Measurements from ENCODE around the gene EXO1. TPM values are rescaled to one million over a fixed set of nuclear protein-coding genes. Genes with fewer than 3 reads are reported as not detected.
A peak's percentile ranks its signal among the peaks of the same experiment; 100 is the strongest.

The EXO1 gene
- total RNA-seq, 1 experiment from 2014 or later: 46.6 TPM

GRCh38 chr1:241916196-241916595 is 68.2 kb downstream of the EXO1 start:
- no TSS peak for BruUV-seq (replicated peaks)

GRCh38 chr1:241917487-241917886 is 69.5 kb downstream of the EXO1 start:
- H3K4me1 ChIP-seq (ENCODE audit: insufficient read depth, low read length, poor library complexity, severe bottlenecking): no peaks in the 10 kb centered on the region
- H3K27me3 ChIP-seq (replicated peaks; ENCODE audit: insufficient read depth, low read depth, low read length, poor library complexity): no peaks in the 10 kb centered on the region
- intact Hi-C loops (cut with micrococcal nuclease; ENCODE audit: unreplicated experiment): no loop called here
- no peaks in the 10 kb centered on the region for H3K36me3 ChIP-seq (ENCODE audit: insufficient read depth, low read length, poor library complexity, severe bottlenecking)
- no peak overlapping the region for H3K27ac ChIP-seq (ENCODE audit: low read depth, low read length, poor library complexity, severe bottlenecking)
- CTCF ChIA-PET: no interaction called here
- TF ChIP-seq EZH2 (IDR thresholded peaks at IDR 0.05; ENCODE audit: borderline replicate concordance, low read depth, low read length, poor library complexity, severe bottlenecking) (no peak), CTCF (conservative IDR thresholded peaks at IDR 0.05; ENCODE audit: low read depth, low read length) (no peak)
- H3K4me3 ChIP-seq (ENCODE audit: low read depth, low read length, poor library complexity, severe bottlenecking): no peak overlapping the region
- H3K9me3 ChIP-seq (ENCODE audit: low read depth, low read length, poor library complexity, severe bottlenecking): no peaks in the 10 kb centered on the region
- POLR2A ChIA-PET (ENCODE audit: low non-redundant PET): no interaction called here
- no TSS peak for BruUV-seq (replicated peaks)
- no peak for DNase-seq (ENCODE audit: low spot score)

More at GRCh38 chr1:241916196-241916595, 68.2 kb downstream of the EXO1 start:
- DNase-seq (ENCODE audit: low spot score): no peak
- no peaks in the 10 kb centered on the region for H3K4me1 ChIP-seq (ENCODE audit: insufficient read depth, low read length, poor library complexity, severe bottlenecking)
- intact Hi-C loops (cut with micrococcal nuclease; ENCODE audit: unreplicated experiment): no loop called here
- no peaks in the 10 kb centered on the region for H3K27me3 ChIP-seq (replicated peaks; ENCODE audit: insufficient read depth, low read depth, low read length, poor library complexity)
- CTCF ChIA-PET: no interaction called here
- no peak overlapping the region for H3K4me3 ChIP-seq (ENCODE audit: low read depth, low read length, poor library complexity, severe bottlenecking)
- POLR2A ChIA-PET (ENCODE audit: low non-redundant PET): no interaction called here
- no peaks in the 10 kb centered on the region for H3K36me3 ChIP-seq (ENCODE audit: insufficient read depth, low read length, poor library complexity, severe bottlenecking)
- H3K9me3 ChIP-seq (ENCODE audit: low read depth, low read length, poor library complexity, severe bottlenecking): no peaks in the 10 kb centered on the region
- H3K27ac ChIP-seq (ENCODE audit: low read depth, low read length, poor library complexity, severe bottlenecking): no peak overlapping the region
- TF ChIP-seq EZH2 (IDR thresholded peaks at IDR 0.05; ENCODE audit: borderline replicate concordance, low read depth, low read length, poor library complexity, severe bottlenecking) (no peak), CTCF (conservative IDR thresholded peaks at IDR 0.05; ENCODE audit: low read depth, low read length) (no peak)

- no TSS peak for BruUV-seq (replicated peaks)
- CTCF ChIA-PET: no interaction called here
- no peak overlapping the region for H3K27ac ChIP-seq (ENCODE audit: low read depth, low read length, poor library complexity, severe bottlenecking)
Observed at GRCh38 chr1:241918879-241919278, 70.9 kb downstream of the EXO1 start.

More at GRCh38 chr1:241918879-241919278, 70.9 kb downstream of the EXO1 start:
- intact Hi-C loops (cut with micrococcal nuclease; ENCODE audit: unreplicated experiment): no loop called here
- Histone ChIP-seq H3K27me3 (replicated peaks; ENCODE audit: insufficient read depth, low read depth, low read length, poor library complexity) (no peaks in the 10 kb centered on the region), H3K4me1 (ENCODE audit: insufficient read depth, low read length, poor library complexity, severe bottlenecking) (no peaks in the 10 kb centered on the region), H3K9me3 (ENCODE audit: low read depth, low read length, poor library complexity, severe bottlenecking) (no peaks in the 10 kb centered on the region), H3K36me3 (ENCODE audit: insufficient read depth, low read length, poor library complexity, severe bottlenecking) (no peaks in the 10 kb centered on the region), H3K4me3 (ENCODE audit: low read depth, low read length, poor library complexity, severe bottlenecking) (no peak overlapping the region)
- POLR2A ChIA-PET (ENCODE audit: low non-redundant PET): no interaction called here
- no peak for TF ChIP-seq EZH2 (IDR thresholded peaks at IDR 0.05; ENCODE audit: borderline replicate concordance, low read depth, low read length, poor library complexity, severe bottlenecking)
- TF ChIP-seq CTCF (conservative IDR thresholded peaks at IDR 0.05; ENCODE audit: low read depth, low read length): no peak
- peak; percentile 9 for DNase-seq (ENCODE audit: low spot score)
